Peyer's patch (tissue), 4 donors: ENCODE measurements around the gene SNORC.

Experiments used
- CTCF ChIP-seq, 6 experiments: fragments of 450-650 bp in 4 of 6; fragments of 200-600 bp in 2 of 6; sonication (generic) in 1 of 6; IDR thresholded peaks; one replicate each; pipeline ENCODE4 v1.5.1; 2017 to 2019; ENCODE audit warnings: antibody characterized with exemption in 6 of 6, mild to moderate bottlenecking in 3 of 6, moderate library complexity in 1 of 6
- POLR2A ChIP-seq, 2 donors: fragments of 450-650 bp; IDR thresholded peaks; one replicate each; pipeline ENCODE4 v1.5.1; 2017; ENCODE audit warnings: antibody characterized with exemption in 2 of 2, mild to moderate bottlenecking in 2 of 2, moderate library complexity in 2 of 2

GRCh38 chr2:232878855-232879617 is 9.0 kb downstream of the SNORC start:
- no peak for TF ChIP-seq CTCF (IDR thresholded peaks at IDR 0.05)
- no peak for TF ChIP-seq POLR2A (IDR thresholded peaks at IDR 0.05)
